HG03378 (cell line): ENCODE measurements around the gene RFC3.
A peak's percentile ranks its signal among the peaks of the same experiment; 100 is the strongest.
"Not testable (repeated sequence)": the region's sequence is repeated elsewhere in the genome, so short reads cannot be mapped to it uniquely, and the experiment has no call there.

Experiments
- ATAC-seq: cut with Tn5 transposase; IDR thresholded peaks from one replicate; pipeline ENCODE4 v1.9.1; 2021; ENCODE audit warnings: mild to moderate bottlenecking, moderate library complexity; ENCODE audit not compliant: unreplicated experiment

Gene RFC3

DNA sequence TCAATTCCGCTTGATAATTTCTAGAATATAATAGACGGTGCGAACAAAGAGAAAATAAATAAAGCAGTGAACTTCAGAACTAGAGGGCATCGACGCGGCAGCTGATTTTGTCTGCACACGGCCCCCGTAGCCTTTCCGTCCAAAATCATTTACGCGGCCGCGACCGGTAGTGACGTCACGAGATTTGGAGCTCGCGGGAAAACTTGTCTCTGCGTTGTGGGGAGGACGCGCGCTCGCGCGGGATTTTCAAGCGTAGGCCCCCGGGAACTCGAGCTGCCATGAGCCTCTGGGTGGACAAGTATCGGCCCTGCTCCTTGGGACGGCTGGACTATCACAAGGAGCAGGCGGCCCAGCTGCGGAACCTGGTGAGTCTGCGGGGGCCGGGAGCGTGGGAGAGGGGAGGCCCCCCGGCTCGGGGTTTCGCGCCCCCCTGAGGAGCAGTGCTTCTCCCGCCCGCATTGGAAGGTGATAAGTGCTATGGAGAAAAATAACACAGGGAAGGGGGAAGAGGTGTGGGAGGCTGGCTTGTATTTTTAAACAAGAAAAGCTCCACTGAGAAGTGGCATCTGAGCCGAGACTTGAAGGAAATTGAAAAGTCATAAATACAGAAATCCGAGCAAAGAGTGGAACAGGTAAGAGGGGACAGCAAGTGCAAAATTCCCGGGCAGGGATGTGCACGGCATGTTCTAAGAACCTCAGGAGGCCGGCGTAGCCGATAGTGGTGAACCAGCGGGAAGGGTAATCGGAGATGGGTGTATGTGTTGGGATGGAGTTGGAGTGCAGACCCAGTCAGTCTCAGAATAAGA, at the start of gene RFC3:
TSS of gene RFC3 (plus strand) at position 249 of the 806 bp plus-strand sequence. CDS start at position 279, 30 bp downstream.
- ATAC-seq, result peak; percentile 85

DNA sequence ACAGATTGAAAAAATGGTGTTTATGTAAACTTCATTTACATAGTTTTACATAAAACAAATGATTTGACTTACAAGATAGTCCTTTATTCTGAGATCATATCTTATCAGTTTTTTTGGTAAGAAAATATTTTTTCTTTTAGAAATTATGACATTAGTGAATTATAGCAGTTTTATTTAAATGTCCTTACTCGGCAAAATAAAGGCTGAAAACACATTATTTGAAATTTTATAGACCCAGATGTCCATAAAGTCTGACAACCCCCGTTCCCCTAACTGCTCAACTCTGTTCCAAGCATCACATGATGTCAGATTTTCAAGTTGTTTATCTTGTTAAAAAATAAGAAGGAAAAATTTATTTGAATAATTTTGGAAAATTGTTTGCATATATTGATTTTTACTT, 46.7 kb upstream of the RFC3 start:
- ATAC-seq, result no peak

GRCh38 chr13:33773790-33774462, 44.0 kb upstream of the RFC3 start:
- no peak for ATAC-seq

DNA sequence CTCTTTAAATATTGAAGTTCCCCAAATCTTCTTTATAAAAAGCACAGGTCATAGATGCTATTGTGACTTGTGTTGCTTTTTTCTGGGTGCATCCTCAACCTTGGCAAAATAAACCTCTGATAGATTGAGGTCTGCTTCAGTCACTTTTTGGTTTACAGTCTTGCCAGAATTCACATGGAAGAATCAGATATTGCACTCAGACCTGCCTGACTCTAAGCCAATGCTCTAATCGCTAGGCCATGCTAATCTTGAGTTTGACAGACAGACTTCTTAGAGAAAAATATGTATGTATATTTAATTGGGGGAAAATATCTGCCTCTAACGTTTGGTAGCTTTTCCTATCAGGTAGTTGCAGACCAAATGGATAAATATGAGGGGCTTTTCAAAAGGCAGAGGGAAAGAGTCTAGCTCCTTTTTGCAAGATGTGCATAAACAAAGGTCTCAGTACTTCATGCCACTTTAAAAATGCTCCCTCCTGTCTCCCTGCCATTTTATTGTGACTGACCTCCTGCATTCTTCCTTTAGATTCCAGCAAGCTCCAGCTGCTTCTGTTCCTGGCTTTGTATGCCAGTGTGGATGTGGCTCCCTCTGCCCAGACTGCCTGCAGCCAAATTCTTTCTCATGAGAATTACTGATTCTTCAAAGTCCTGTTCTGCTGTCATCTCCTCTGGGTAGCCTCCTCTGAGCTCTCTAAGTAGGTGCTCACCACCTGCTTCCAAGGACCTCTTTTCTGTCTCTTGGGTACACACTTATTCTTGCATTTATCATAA, 42.4 kb upstream of the RFC3 start:
- no peak for ATAC-seq

DNA sequence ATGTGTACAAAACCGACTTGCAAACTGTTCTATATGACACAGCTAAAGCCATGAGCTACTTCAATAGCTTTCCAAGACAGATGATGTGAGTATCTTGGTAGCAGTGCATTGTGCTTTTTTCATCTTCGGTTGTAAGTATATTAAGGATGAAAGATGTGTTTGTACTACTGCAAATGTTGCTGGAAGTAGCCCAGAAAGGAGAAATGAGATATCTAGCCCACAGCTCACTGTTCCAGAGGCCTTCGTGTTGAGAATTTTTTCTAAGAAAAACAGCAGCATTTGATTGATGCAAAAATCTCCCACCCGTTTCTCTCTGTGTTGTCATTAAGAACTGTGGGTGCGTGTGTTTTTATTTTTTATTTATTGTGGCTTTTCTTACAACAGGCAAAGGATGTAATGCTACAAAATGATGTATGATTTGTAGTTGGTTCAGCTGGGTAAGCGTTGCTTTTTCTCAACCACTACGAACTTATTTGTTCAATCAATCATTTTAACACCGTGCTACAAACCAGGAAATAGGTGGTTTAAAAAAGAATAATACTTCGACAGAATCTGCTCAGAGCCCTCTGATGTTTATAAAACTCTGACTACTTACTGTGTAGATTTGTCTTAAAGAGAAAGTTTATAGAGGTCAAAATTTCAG, 41.6 kb upstream of the RFC3 start:
- no peak for ATAC-seq

DNA sequence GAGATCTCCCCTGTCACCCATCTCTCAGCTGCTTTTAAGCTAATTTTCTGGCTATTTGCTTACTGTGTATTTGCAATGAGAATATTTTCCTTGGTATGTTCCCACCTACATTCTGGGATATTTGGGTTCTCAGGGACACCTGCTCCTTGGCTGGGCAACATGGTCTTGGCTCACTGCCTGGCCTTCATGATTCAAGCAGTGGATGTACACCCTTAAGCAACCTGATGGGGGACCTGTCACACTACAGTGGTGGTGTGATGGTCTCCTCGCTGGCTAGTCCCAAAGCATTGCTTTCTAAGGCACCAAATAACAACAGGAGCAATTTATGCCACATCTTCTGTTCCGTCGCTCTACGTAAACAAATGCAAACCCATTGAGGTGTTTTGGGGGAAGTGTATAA, 35.3 kb upstream of the RFC3 start:
- no peak for ATAC-seq

- ATAC-seq, result not testable (repeated sequence)
Observed at GRCh38 chr13:33783212-33783611, 34.7 kb upstream of the RFC3 start.

- no peak for ATAC-seq
Observed at GRCh38 chr13:33784738-33785137, 33.2 kb upstream of the RFC3 start.

GRCh38 chr13:33785384-33785783, 32.6 kb upstream of the RFC3 start:
- ATAC-seq, result no peak

DNA sequence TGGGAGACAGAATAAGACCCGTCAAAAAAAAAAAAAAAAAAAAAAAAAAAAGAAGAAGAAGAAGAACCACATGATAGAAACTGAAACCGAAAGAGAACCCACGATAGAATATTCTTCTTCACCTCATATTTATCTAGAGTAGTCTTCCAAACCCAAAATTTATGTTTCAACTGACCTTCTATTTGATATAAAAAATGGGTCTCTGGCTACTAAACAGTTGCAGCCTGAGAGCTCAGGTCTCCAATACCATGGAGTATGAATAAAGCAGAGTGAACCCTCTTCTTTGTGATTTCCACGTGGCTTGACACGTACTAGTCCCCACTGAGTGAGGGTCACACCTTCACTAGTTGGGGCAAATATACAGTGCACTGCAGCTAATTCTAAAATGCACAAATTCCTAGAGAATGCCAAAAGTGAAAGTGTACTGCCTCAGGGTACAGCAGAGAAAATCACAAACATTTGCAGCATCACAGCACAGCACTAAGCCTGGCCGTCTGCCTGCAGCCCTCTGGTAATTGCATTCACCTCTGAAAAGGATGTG, 30.8 kb upstream of the RFC3 start:
- peak; percentile 63 for ATAC-seq

GRCh38 chr13:33789066-33789606, 28.8 kb upstream of the RFC3 start:
- ATAC-seq, result no peak

DNA sequence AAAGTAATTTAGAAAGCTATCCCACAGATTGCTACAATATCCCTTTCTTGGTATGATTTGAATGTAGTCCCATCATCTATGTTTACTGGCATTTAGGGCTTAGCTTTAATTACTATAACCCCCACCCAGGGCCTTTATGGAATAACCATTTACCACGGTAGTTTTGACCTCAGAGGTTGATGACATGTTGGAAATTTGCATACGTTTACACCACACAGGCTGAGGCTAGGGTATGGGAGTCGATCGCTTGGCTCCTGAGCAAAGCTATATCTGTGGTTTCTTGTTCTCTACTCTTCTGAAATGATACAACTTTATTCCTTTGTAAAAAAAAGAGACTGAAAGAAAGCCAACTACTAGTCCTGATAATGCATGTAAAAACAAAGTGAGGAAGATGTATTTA, 28.2 kb upstream of the RFC3 start:
- no peak for ATAC-seq

GRCh38 chr13:33793726-33794125, 24.2 kb upstream of the RFC3 start:
- ATAC-seq, result no peak

GRCh38 chr13:33794576-33794975, 23.4 kb upstream of the RFC3 start:
- no peak for ATAC-seq

DNA sequence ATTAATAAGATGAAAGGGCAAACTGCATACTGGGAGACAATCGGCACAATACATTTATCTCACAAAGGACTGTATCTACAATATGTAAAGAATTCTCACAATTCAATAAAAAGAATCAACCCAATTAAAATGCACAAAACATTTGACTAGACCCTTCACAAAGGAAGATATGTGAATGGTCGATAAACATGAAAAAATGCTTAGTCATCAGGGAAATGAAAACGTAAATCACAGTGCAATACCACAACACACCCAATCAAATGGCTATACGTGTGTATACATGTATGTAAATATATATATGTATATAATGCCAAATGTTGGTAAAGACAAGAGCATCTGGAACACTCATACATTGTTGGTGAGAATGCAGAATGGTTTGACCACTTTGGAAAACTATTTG, 21.9 kb upstream of the RFC3 start:
- ATAC-seq, result no peak

DNA sequence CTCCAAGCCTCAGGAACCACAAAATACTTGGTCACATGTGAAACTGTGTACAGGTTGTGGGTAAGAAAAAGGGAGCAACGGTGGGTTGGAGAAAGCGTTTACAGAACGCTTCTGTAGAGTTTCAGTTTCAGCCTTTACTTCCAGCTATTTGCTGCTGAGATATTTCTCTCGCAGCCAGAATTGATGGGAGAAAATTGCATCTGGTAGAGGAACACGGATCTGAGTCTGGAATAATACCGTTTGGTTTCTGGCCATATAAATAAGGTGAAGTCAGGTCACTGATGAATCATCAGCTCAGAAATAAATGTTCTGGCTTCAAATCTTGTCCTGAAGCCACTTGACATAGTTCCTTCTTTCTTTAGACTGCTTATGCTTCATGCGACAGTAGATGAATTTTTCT, 20.3 kb upstream of the RFC3 start:
- no peak for ATAC-seq

DNA sequence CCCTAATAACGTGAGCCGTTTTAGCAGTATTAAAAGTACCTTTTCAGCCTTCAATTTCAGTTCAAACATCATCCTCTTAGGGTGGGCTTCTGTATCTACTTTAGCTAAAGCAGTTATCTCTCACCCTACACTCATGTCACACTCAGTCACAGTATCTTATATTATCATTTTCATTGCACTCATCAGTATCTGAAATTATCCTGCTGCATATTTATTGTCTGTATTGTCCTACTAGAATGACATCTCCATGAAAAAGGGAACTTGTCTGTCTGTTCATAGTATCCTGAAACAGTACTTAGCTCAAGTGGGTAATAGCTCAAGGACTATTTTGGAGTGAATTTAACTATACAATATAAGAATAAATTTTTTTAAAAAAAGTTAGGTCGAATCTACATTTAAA, 19.9 kb upstream of the RFC3 start:
- no peak for ATAC-seq

DNA sequence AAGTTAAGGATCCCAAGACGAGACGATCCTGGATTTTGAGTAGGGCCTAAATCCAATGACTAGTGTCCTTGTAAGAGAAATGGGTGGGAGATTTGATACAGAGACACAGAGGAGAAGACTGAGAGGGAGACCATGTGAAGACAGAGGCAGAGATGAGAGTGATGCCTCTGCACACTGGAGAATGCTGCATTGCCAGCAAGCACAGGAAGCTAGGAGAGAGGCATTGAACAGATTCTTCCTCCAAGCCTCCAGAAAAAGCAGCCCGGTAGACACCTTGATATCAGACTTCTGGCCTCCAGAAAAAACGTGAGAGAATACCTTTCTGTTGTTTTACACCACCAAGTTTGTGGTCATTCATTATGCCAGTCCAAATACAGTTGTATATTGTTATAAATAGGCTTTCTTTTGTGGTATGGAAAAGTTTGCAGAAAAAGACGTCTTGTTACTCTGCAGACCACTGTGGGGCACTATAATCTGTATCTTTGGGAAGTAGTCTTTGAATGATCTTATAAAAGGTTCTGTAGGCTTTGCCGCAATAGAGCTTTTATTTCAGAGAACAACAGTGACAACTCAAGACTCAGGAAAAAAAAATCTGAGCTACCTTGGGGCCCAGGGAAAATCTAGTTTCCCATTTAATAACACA, 17.9 kb upstream of the RFC3 start:
- ATAC-seq, result no peak

- ATAC-seq, result no peak
Observed at GRCh38 chr13:33800646-33801186, 17.2 kb upstream of the RFC3 start.
